ENCODE measurements around the gene PCED1B. TPM values are rescaled to one million over a fixed set of nuclear protein-coding genes. Genes with fewer than 3 reads are reported as not detected.

Gene PCED1B
- total RNA-seq, 1 donor from 2014 or later: 0.91 TPM

DNA sequence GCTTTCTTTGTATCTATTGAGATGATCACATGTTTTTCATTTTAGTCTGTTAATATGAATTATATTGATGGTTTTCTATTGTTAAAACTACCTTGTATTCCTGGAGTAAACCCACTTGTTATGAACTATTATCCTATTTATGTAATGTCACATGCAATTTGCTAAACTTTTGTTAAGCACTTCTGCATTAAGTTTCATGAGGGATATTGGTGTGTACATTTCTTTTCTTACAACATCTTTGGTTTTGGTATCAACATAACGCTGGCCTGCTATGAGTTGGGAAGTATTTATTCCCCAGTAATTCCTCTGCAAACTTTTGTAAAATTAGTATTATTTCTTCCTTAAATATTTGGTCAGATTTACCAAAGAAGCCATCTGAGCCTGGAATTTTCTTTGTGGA, 46.8 kb downstream of the PCED1B start:
- H3K4me3 Mint-ChIP-seq (ENCODE audit: low read depth): no peak overlapping the region
- H3K27me3 Mint-ChIP-seq: no peaks in the 10 kb centered on the region
- peaks cover 16% of the 10 kb centered on the region for H3K4me1 Mint-ChIP-seq (ENCODE audit: low read depth)
- no peak for DNase-seq (ENCODE audit: low spot score, unreplicated experiment)
- H3K27ac Mint-ChIP-seq: no peak overlapping the region
- H3K9me3 Mint-ChIP-seq (ENCODE audit: low read depth): no peaks in the 10 kb centered on the region
- TF ChIP-seq, protein P1, sequence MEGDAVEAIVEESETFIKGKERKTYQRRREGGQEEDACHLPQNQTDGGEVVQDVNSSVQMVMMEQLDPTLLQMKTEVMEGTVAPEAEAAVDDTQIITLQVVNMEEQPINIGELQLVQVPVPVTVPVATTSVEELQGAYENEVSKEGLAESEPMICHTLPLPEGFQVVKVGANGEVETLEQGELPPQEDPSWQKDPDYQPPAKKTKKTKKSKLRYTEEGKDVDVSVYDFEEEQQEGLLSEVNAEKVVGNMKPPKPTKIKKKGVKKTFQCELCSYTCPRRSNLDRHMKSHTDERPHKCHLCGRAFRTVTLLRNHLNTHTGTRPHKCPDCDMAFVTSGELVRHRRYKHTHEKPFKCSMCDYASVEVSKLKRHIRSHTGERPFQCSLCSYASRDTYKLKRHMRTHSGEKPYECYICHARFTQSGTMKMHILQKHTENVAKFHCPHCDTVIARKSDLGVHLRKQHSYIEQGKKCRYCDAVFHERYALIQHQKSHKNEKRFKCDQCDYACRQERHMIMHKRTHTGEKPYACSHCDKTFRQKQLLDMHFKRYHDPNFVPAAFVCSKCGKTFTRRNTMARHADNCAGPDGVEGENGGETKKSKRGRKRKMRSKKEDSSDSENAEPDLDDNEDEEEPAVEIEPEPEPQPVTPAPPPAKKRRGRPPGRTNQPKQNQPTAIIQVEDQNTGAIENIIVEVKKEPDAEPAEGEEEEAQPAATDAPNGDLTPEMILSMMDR (IDR thresholded peaks at IDR 0.05; ENCODE audit: unreplicated experiment): no peak
- H3K36me3 Mint-ChIP-seq (ENCODE audit: insufficient read depth): no peaks in the 10 kb centered on the region

DNA sequence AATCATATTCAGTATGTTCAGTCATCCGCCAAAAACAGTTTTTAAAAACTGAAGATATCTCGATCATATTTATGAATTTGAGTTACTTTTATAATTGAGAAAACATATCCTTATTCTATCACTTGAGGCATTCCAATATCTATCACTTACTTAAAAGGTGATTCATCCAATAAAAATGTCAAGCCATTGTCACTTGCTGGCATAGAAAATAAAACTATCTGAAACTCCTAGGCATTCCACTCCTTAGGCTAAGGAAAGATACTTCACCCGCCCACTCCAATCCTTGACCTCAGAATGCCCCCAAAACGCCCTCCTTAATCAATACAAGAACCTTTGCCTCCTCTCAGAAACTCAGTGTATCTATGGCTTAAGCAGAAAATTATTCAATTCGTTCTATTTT, 51.6 kb downstream of the PCED1B start:
- Mint-ChIP-seq H3K27me3 (no peaks in the 10 kb centered on the region), H3K9me3 (ENCODE audit: low read depth) (no peaks in the 10 kb centered on the region), H3K4me1 (ENCODE audit: low read depth) (peaks cover 11% of the 10 kb centered on the region), H3K36me3 (ENCODE audit: insufficient read depth) (no peaks in the 10 kb centered on the region), H3K4me3 (ENCODE audit: low read depth) (no peak overlapping the region), H3K27ac (no peak overlapping the region)
- TF ChIP-seq, protein P1 (IDR thresholded peaks at IDR 0.05; ENCODE audit: unreplicated experiment): no peak
- DNase-seq (ENCODE audit: low spot score, unreplicated experiment): no peak

DNA sequence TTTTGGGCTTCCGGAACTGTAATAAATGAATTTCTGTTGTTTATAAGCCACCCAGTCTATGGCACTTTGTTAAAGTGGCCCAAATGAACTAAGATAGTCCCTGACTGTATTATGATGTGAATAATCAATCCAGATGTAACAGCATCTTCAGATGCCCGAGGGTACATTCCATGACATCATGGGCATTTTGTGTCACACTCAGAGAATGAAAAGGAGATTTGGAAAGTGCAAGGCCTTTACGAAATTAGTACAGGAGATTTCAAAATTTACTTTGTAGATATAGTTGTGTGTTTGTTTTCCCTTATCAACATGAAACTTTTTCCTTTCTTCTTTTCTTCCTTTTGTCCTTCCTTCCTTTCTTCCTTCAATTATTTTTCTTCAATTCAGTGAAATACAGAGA, 54.6 kb downstream of the PCED1B start:
- DNase-seq (ENCODE audit: low spot score, unreplicated experiment): no peak
- Mint-ChIP-seq H3K9me3 (ENCODE audit: low read depth) (peaks cover under 1% of the 10 kb centered on the region), H3K4me1 (ENCODE audit: low read depth) (peaks cover 4% of the 10 kb centered on the region), H3K27me3 (no peaks in the 10 kb centered on the region), H3K36me3 (ENCODE audit: insufficient read depth) (no peaks in the 10 kb centered on the region), H3K4me3 (ENCODE audit: low read depth) (no peak overlapping the region), H3K27ac (no peak overlapping the region)
- TF ChIP-seq, protein P1 (IDR thresholded peaks at IDR 0.05; ENCODE audit: unreplicated experiment): no peak

DNA sequence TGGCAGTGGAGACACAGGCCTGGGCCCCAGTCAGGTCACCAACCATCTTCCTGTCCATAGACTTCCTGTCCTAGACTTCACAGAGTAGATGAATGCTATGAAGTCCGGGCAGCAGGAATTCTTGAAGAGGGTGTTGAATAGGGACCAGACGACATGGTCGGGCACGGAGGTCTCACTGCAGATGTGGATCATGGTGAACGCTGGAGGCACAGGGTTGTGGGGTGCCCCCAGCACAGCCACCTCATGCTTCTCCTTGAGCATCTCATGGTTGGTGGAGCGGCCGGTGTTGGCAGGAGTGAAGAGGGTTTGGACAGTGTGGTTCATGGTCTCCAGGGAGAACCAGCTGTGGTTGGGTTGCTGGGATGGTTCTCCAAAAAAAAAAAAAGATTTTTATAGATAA, 56.2 kb downstream of the PCED1B start:
- TF ChIP-seq, protein P1 (IDR thresholded peaks at IDR 0.05; ENCODE audit: unreplicated experiment): no peak
- Mint-ChIP-seq H3K27ac (no peak overlapping the region), H3K36me3 (ENCODE audit: insufficient read depth) (no peaks in the 10 kb centered on the region), H3K4me1 (ENCODE audit: low read depth) (peaks cover 4% of the 10 kb centered on the region), H3K4me3 (ENCODE audit: low read depth) (no peak overlapping the region), H3K27me3 (no peaks in the 10 kb centered on the region), H3K9me3 (ENCODE audit: low read depth) (peaks cover 7% of the 10 kb centered on the region)
- no peak for DNase-seq (ENCODE audit: low spot score, unreplicated experiment)

DNA sequence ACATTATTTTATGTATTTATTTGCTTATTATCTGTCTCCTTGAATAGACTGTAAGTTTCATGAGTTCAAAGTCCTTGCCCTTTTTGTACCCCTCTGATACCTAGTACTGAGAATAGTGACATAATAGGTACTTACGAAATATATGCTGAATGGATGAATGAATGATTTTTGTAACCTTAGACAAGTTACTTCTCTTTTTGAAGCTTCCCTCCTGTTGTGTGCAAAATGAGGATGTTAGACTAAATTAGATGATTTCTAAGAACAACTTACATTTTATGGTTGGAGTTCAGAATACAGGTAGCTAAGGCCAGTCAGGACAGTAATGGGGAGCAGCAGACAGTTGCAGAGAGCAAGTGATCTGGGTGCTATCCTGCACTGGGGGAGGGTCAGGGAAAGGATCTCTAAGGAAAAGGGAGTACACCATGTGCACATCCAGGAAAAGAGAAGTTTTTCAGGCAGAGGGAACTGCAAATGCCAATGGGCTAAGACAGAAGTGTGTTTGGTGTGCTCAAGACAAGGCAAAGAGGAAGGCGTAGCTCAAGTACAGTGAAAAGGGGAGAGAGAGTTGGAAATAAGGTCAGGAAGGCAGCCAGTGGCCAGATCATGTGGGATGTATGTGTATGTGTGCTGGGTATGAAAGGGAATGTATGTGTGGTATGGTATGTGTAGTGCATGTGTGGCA, 59.7 kb downstream of the PCED1B start:
- peaks cover 10% of the 10 kb centered on the region for H3K9me3 Mint-ChIP-seq (ENCODE audit: low read depth)
- no peak overlapping the region for H3K4me3 Mint-ChIP-seq (ENCODE audit: low read depth)
- TF ChIP-seq, protein P1 (IDR thresholded peaks at IDR 0.05; ENCODE audit: unreplicated experiment): no peak
- H3K27ac Mint-ChIP-seq: no peak overlapping the region
- DNase-seq (ENCODE audit: low spot score, unreplicated experiment): no peak
- H3K36me3 Mint-ChIP-seq (ENCODE audit: insufficient read depth): no peaks in the 10 kb centered on the region
- peaks cover 1% of the 10 kb centered on the region for H3K4me1 Mint-ChIP-seq (ENCODE audit: low read depth)
- no peaks in the 10 kb centered on the region for H3K27me3 Mint-ChIP-seq
